Uterus (tissue), 4 donors: ENCODE measurements around the gene SYNGR1. TPM values are rescaled to one million over a fixed set of nuclear protein-coding genes. Genes with fewer than 3 reads are reported as not detected.

Experiments used
- DNase-seq, 2 donors: peaks; one replicate each; pipeline ENCODE4 v3.0.0-alpha.2; 2019 to 2020
- H3K27ac ChIP-seq, 2 donors: fragments of 200-600 bp; sonication (generic); 1 replicate in 1 of 2; 2 replicates in 1 of 2; pipeline ENCODE4 v1.5.1; 2016 to 2018
- H3K27me3 ChIP-seq, 2 donors: fragments of 200-600 bp; sonication (generic); one replicate each; pipeline ENCODE4 v1.5.1; 2018 to 2019; ENCODE audit warnings: control low read depth in 1 of 2
- H3K36me3 ChIP-seq, 2 donors: fragments of 200-600 bp; sonication (generic); one replicate each; pipeline ENCODE4 v1.5.1; 2019; ENCODE audit warnings: control low read depth in 1 of 2
- H3K4me1 ChIP-seq, 2 donors: fragments of 200-600 bp; sonication (generic); one replicate each; pipeline ENCODE4 v1.5.1; 2018 to 2019; ENCODE audit warnings: control low read depth in 1 of 2
- H3K4me3 ChIP-seq, 2 donors: fragments of 200-600 bp; sonication (generic); 1 replicate in 1 of 2; 2 replicates in 1 of 2; pipeline ENCODE4 v1.5.1; 2018 to 2019; ENCODE audit warnings: mild to moderate bottlenecking in 1 of 2
- H3K9me3 ChIP-seq, 2 donors: fragments of 200-600 bp; sonication (generic); one replicate each; pipeline ENCODE4 v1.5.1; 2019; ENCODE audit warnings: control low read depth in 1 of 2
- CTCF ChIP-seq, 4 experiments: fragments of 200-600 bp in 2 of 4; fragments of 450-650 bp in 2 of 4; sonication (generic) in 2 of 4; IDR thresholded peaks; one replicate each; pipeline ENCODE4 v1.5.1; 2016 to 2019; ENCODE audit warnings: antibody characterized with exemption in 4 of 4, mild to moderate bottlenecking in 2 of 4, moderate library complexity in 1 of 4
- POLR2A ChIP-seq, 2 donors: fragments of 450-650 bp; IDR thresholded peaks; one replicate each; pipeline ENCODE4 v1.6.1; 2016; ENCODE audit warnings: antibody characterized with exemption in 2 of 2, mild to moderate bottlenecking in 1 of 2, moderate library complexity in 1 of 2
- intact Hi-C: fragments of 100-400 bp; cut with DNase I; formaldehyde crosslinking; loops from one replicate; pipeline ENCODE4 v1.15.1; 2023; ENCODE audit warnings: low total_unique reads
- total RNA-seq, 4 donors: library from RNA; depleted of rRNA in 3 of 4; stranded (reverse); fragments of >200 nt in 3 of 4; gene quantifications; one replicate each; pipeline versions ENCODE4 v1.1.0 to v1.2.4, GENCODE V29; 2014 to 2023
- donor health status: DM: yes; HTN: yes; CAD: no.

The SYNGR1 gene
- total RNA-seq, 4 donors from 2014 or later: 12.9 to 57.9 (median 35.4) TPM

- no peak for TF ChIP-seq POLR2A (IDR thresholded peaks at IDR 0.05)
- no peak for TF ChIP-seq CTCF (IDR thresholded peaks at IDR 0.05)
- Histone ChIP-seq H3K27ac (no peak overlapping the region), H3K9me3 (no peaks in the 10 kb centered on the region), H3K36me3 (no peaks in the 10 kb centered on the region), H3K4me3 (no peak overlapping the region), H3K4me1 (peaks cover 0 to 4% of the 10 kb centered on the region in 2 donors), H3K27me3 (no peaks in the 10 kb centered on the region)
- intact Hi-C loops: no loop called here
- no peak for DNase-seq
Observed at GRCh38 chr22:39368461-39368911, 18.7 kb downstream of the SYNGR1 start.

GRCh38 chr22:39369186-39369585 is 19.4 kb downstream of the SYNGR1 start:
- TF ChIP-seq POLR2A (IDR thresholded peaks at IDR 0.05): no peak
- TF ChIP-seq CTCF (IDR thresholded peaks at IDR 0.05): no peak
- intact Hi-C loops: no loop called here
- Histone ChIP-seq H3K27ac (no peak overlapping the region), H3K9me3 (no peaks in the 10 kb centered on the region), H3K36me3 (no peaks in the 10 kb centered on the region), H3K4me3 (no peak overlapping the region), H3K4me1 (no peaks in the 10 kb centered on the region), H3K27me3 (no peaks in the 10 kb centered on the region)
- no peak for DNase-seq

DNA sequence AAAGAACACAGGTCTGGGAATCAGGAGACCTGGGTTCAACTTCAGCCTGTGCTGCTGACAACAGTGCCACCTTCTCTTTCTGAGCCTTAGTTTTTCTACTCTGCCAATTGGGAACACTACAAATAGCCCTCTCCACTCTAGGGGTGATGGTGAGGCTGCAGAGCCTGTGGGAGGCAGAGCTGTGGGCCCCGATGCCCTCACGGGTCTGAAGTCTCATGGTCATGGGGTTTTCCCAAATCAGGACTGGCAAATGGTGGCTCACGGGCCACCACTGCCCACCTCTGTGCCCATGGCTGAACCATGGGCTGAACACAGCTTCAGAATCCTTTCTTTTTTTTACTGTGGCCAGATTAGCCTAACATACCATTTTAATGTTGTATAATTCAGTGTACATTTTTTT is 19.8 kb downstream of the SYNGR1 start:
- Histone ChIP-seq H3K36me3 (no peaks in the 10 kb centered on the region), H3K27me3 (no peaks in the 10 kb centered on the region), H3K4me1 (no peaks in the 10 kb centered on the region), H3K9me3 (no peaks in the 10 kb centered on the region), H3K4me3 (no peak overlapping the region), H3K27ac (no peak overlapping the region)
- no peak for DNase-seq
- intact Hi-C loops: no loop called here
- TF ChIP-seq CTCF (IDR thresholded peaks at IDR 0.05): no peak
- TF ChIP-seq POLR2A (IDR thresholded peaks at IDR 0.05): no peak

- Histone ChIP-seq H3K9me3 (no peaks in the 10 kb centered on the region), H3K36me3 (no peaks in the 10 kb centered on the region), H3K27ac (no peak overlapping the region), H3K4me3 (no peak overlapping the region), H3K4me1 (no peaks in the 10 kb centered on the region), H3K27me3 (no peaks in the 10 kb centered on the region)
- no peak for TF ChIP-seq CTCF (IDR thresholded peaks at IDR 0.05)
- TF ChIP-seq POLR2A (IDR thresholded peaks at IDR 0.05): no peak
- intact Hi-C loops: no loop called here
- DNase-seq: no peak
Observed at GRCh38 chr22:39371732-39372131, 21.9 kb downstream of the SYNGR1 start.

DNA sequence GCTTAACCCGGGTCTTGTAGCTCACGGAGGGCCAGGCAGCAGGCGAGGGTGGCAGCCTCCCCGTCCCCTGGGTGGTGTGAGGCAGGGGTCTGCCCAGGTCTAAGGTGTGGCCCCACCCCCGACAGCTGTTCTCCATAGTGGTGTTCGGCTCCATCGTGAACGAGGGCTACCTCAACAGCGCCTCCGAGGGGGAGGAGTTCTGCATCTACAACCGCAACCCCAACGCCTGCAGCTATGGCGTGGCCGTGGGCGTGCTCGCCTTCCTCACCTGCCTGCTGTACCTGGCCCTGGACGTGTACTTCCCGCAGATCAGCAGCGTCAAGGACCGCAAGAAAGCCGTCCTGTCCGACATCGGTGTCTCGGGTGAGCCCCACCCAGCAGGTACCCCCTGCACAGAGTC is 24.4 kb downstream of the SYNGR1 start:
- Histone ChIP-seq H3K36me3 (no peaks in the 10 kb centered on the region), H3K9me3 (no peaks in the 10 kb centered on the region), H3K27me3 (no peaks in the 10 kb centered on the region), H3K4me3 (no peak overlapping the region), H3K4me1 (no peaks in the 10 kb centered on the region), H3K27ac (no peak overlapping the region)
- DNase-seq: no peak
- TF ChIP-seq CTCF (IDR thresholded peaks at IDR 0.05) (no peak), POLR2A (IDR thresholded peaks at IDR 0.05) (no peak)
- intact Hi-C loops: no loop called here
